ENCODE measurements around the gene CCDC192. TPM values are rescaled to one million over a fixed set of nuclear protein-coding genes. Genes with fewer than 3 reads are reported as not detected.

Gene CCDC192
- total RNA-seq, 1 donor from 2014 or later = 0.31 TPM

- no peak for TF ChIP-seq CTCF (conservative IDR thresholded peaks at IDR 0.05)
- Mint-ChIP-seq H3K9me3 (no peaks in the 10 kb centered on the region), H3K4me1 (ENCODE audit: unreplicated experiment) (peaks cover 18% of the 10 kb centered on the region), H3K36me3 (no peaks in the 10 kb centered on the region), H3K4me3 (no peak overlapping the region), H3K27me3 (no peaks in the 10 kb centered on the region), H3K27ac (no peak overlapping the region)
- no peak for DNase-seq (ENCODE audit: extremely low spot score, unreplicated experiment)
Observed at GRCh38 chr5:127923804-127924570, 220.8 kb downstream of the CCDC192 start.

DNA sequence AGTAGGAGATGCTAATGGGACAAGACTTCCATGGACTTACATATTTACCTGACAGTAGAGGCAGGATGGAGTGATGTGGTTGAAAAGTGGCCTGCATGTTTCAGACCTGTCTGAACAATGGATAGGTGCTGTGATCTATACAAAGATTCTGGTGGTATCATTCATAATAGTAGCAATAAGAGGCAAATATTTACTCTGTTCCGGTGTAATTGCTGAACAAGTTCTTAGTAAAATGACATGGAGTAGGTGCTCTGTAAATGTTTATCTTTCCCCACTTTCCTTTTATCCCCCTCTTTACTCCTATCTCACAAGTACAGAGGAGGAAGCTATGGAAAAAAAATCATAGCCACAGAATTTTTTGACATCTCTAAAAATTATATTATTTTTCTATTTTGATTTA, 221.4 kb downstream of the CCDC192 start:
- no peak for DNase-seq (ENCODE audit: extremely low spot score, unreplicated experiment)
- Mint-ChIP-seq H3K4me1 (ENCODE audit: unreplicated experiment) (peaks cover 18% of the 10 kb centered on the region), H3K4me3 (no peak overlapping the region), H3K27me3 (no peaks in the 10 kb centered on the region), H3K27ac (no peak overlapping the region), H3K36me3 (no peaks in the 10 kb centered on the region), H3K9me3 (no peaks in the 10 kb centered on the region)
- no peak for TF ChIP-seq CTCF (conservative IDR thresholded peaks at IDR 0.05)

DNA sequence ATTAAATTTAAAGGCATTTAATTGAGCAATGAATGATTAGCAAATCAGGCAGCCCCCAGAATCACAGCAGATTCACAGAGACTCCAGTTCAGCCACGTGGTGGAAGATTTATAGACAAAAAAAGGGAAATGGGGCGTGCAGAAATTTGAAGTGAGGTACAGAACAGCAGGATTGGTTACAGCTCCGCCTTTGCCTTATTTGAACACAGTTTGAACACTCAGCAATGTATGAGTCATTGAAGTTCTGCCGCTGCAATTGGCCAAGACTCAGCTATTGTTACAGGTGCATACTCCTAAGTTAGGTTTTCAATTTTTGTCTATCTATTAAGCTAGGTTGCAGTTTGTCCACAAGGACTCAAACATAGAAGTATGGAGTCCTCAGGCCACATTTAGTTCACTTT, 222.7 kb downstream of the CCDC192 start:
- TF ChIP-seq CTCF (conservative IDR thresholded peaks at IDR 0.05) = no peak
- Mint-ChIP-seq H3K9me3 (peaks cover 4% of the 10 kb centered on the region), H3K27me3 (no peaks in the 10 kb centered on the region), H3K27ac (no peak overlapping the region), H3K36me3 (no peaks in the 10 kb centered on the region), H3K4me1 (ENCODE audit: unreplicated experiment) (peaks cover 19% of the 10 kb centered on the region), H3K4me3 (no peak overlapping the region)
- DNase-seq (ENCODE audit: extremely low spot score, unreplicated experiment) = no peak

GRCh38 chr5:127926974-127927373, 223.8 kb downstream of the CCDC192 start:
- peaks cover 8% of the 10 kb centered on the region for H3K9me3 Mint-ChIP-seq
- H3K27me3 Mint-ChIP-seq = no peaks in the 10 kb centered on the region
- H3K4me1 Mint-ChIP-seq (ENCODE audit: unreplicated experiment) = peaks cover 22% of the 10 kb centered on the region
- no peak for TF ChIP-seq CTCF (conservative IDR thresholded peaks at IDR 0.05)
- H3K4me3 Mint-ChIP-seq = no peak overlapping the region
- H3K27ac Mint-ChIP-seq = no peak overlapping the region
- no peak for DNase-seq (ENCODE audit: extremely low spot score, unreplicated experiment)
- no peaks in the 10 kb centered on the region for H3K36me3 Mint-ChIP-seq

- Mint-ChIP-seq H3K27me3 (no peaks in the 10 kb centered on the region), H3K9me3 (peaks cover 8% of the 10 kb centered on the region), H3K4me1 (ENCODE audit: unreplicated experiment) (peaks cover 22% of the 10 kb centered on the region), H3K36me3 (no peaks in the 10 kb centered on the region), H3K4me3 (no peak overlapping the region), H3K27ac (no peak overlapping the region)
- DNase-seq (ENCODE audit: extremely low spot score, unreplicated experiment) = no peak
- TF ChIP-seq CTCF (conservative IDR thresholded peaks at IDR 0.05) = no peak
Observed at GRCh38 chr5:127928053-127928452, 224.9 kb downstream of the CCDC192 start.

Measured in type B pancreatic cell (in vitro differentiated cells).